Breast epithelium (tissue), 3 donors: ENCODE measurements around the gene RELCH.

ENCODE experiments used
- CTCF ChIP-seq, 3 donors: fragments of 450-650 bp; IDR thresholded peaks; one replicate each; pipeline ENCODE4 v1.5.1; 2016 to 2017; ENCODE audit warnings: antibody characterized with exemption in 3 of 3, mild to moderate bottlenecking in 3 of 3, moderate library complexity in 3 of 3
- POLR2A ChIP-seq: fragments of 450-650 bp; IDR thresholded peaks from one replicate; pipeline ENCODE4 v1.6.1; 2016; ENCODE audit warnings: antibody characterized with exemption, mild to moderate bottlenecking, moderate library complexity
- POLR2AphosphoS5 ChIP-seq, 3 donors: sonication (generic); formaldehyde crosslinking; IDR thresholded peaks; one replicate each; pipeline ENCODE4 v1.6.1; 2017; ENCODE audit warnings: antibody characterized with exemption in 3 of 3

GRCh38 chr18:62340996-62341395 lies 153.9 kb downstream of the RELCH start:
- TF ChIP-seq POLR2A (no peak), CTCF (IDR thresholded peaks at IDR 0.05) (no peak), POLR2AphosphoS5 (IDR thresholded peaks at IDR 0.05) (no peak)
